Measurements from ENCODE around the gene KIFC1.
A peak's percentile ranks its signal among the peaks of the same experiment; 100 is the strongest.
"Not testable (repeated sequence)": the region's sequence is repeated elsewhere in the genome, so short reads cannot be mapped to it uniquely, and the experiment has no call there.

Gene KIFC1

DNA sequence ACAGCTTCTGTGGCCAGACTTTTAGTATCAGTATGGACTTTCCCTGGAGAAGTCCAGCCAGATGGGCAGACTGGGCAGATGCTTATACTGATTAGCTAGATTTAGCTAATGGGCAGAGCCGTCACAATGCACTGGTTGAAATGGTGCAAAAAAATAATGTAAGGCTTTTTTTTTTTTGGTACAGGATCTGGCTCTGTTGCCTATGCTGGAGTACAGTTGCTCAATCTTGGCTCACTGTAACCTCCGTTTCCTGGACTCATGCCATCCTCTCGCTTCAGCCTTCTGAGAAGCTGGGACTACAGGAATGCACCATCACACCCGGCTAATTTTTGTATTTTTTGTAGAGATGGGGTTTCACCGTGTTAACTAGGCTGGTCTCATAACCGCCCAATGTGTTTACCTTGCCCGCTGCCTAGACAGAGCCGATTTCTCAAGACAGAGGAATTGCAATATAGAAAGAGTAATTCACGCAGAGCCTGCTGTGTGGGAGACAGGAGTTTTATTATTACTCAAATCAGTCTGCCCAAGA is 16.4 kb upstream of the KIFC1 start:
- DNase-seq = peak; percentile 63 to 80 (median 75)

GRCh38 chr6:33377171-33377570 is 14.5 kb upstream of the KIFC1 start:
- no peak for DNase-seq

GRCh38 chr6:33379184-33379583 is 12.4 kb upstream of the KIFC1 start:
- not testable (repeated sequence) for DNase-seq

GRCh38 chr6:33380272-33380981 is 11.2 kb upstream of the KIFC1 start:
- no peak for DNase-seq

DNA sequence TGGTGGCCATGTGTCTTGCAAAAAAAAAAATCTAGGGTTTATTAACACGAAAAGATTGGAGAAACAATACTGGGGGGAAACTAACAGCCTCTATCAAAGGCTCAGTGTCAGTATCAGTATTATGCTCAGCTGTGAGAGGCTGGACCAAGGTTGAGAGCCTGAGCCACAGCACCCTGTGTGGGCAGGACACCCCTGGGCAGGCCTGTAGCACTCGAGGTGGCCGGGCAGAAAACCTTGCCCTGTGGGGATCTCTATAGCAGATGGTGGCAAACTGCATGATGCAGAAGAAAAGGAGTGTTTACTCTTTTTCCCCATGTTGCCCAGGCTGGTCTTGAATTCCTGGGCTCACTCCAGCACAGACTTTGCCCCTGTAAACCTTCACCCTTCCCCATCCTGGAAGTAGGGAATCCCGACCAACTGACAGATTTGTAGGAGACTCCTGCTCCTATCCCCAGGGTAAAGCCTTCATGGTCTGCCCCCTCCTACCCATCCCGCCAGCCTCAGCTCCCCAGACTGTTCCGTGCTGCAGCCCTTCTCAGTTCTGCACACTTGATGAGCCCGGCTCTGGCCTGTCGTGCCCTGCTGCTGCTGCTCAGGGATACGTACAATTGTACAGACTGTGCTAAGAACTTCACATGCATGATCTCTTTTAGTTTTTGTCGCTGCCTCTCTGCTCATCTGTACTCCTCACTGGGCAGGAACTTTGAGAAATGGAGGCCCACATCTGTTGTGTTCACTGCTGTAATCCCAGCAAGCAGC is 8.0 kb upstream of the KIFC1 start:
- no peak for DNase-seq

DNA sequence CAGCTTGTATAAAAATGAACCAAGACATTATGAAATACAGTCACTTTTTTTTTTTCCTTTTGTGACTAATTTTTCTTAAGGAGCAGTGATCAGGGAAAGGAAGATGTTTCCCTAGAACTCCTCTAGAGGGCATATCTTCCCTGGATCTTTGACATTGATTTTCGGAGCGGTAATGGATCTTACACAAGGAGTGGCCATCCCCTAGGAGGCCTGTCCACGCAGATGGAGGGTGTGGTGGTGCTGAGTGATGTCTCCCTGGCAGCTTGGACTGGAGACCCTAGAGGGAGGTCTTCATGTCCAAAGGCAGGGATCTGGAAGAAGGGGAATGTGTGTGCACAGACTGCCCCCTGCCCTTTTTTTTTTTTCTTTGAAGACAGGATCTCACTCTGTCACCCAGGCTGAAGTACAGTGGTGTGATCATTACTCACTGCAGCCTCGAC is 7.0 kb upstream of the KIFC1 start:
- DNase-seq = peak in 3 of 4 experiments; percentile 20 to 42 (median 21)

DNA sequence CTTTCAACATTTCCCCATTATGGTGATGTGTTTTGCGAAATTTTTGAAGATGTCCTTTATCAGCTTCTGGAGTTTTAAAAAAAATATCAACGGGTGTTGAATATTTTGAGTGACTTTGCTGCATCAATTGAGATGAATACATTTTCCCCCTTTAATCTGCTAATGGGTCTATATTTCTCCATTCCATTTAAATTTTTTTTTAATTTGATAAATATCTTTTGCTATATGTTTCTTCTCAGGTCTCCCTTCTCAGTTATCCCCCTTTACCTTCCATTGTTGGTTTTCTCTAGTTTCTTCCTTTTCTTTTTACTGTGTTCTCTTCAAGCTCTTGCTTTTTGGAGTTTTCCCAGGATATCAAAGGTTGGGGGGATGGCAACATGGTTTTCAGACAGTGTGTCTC is 1.4 kb upstream of the KIFC1 start:
- DNase-seq = no peak

DNA sequence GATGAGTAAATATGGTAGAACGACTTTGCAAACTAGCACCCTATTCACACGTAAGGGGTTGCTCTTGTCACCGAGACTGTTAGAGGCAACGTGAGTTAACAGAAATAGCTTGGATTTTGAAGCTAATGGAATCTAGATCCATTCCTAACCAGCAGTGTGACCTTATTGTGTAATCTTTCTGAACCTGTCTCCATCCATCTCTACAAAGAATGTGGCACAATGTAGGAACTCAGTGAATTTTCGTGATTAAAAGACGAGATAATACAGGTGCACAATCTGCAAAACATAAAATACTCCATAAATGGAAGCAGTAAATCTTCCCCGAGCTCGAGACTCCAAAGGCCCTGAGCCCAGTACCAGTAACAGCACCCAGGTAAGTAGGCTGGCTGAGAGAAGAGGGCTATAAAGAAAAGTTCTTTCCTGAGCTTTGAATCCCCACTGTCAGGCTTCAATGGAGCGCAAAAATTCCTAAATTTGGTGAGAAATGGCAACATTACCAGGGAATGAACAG is 801 bp upstream of the KIFC1 start:
- no peak for DNase-seq

- DNase-seq = peak in 3 of 4 experiments; percentile 23 to 62 (median 61)
Observed at GRCh38 chr6:33391922-33392594, 435 bp downstream of the KIFC1 start.

DNA sequence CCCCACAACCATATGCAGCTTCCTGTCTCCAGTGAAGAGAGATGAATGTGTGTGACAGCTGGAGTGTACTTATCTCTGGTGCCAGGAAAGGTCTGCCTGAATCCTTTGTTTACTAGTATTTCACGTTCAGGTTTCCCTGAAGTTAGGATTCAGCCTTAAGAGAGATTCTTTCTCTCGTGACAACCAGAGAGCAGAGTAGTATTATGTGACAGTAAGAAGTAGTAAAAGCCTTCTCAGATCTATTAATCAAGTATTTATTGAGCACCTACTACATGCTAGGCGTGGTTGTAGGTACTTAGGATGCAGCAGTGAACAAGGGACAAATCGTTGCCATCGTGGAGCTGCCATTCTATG is 949 bp downstream of the KIFC1 start:
- DNase-seq = no peak

DNA sequence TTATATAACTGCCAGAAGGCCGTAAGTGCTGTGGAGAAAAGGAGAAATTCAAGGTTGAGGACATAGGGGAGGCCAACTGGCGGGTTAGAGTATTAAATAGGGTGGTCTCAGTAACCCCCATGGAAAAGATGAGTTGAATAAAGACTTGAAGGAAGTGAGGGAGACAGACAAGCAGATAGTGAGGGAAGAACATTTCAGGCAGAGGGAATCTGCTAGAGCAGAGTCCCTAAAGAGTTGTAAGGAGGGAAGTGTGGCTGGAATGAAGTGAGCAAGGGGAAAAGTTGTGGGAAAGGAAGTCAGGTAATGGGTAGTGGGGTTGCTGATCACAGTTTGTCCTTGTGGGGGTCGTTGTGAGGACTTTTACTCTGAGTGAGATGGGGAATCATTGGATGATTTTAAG is 1.4 kb downstream of the KIFC1 start:
- DNase-seq = no peak

DNA sequence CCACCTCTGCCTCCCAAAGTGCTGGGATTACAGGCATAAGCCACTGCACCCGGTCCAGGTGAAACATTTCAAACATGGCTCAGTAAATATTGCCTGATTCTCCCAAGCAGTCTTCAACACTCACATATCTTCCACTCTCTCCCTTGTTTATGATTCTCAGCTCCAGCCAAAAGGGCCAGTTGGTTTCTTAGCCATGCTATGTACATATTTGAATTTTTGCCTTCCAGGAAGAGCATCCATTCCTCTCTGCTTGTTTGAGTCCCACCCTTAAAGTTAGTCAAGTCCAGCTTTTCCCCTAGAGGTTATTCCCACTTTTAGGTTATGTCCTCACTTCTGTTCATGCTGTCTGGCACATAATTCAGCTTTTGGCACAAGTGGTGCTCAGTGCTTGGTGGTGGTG is 5.9 kb downstream of the KIFC1 start:
- DNase-seq = no peak

DNA sequence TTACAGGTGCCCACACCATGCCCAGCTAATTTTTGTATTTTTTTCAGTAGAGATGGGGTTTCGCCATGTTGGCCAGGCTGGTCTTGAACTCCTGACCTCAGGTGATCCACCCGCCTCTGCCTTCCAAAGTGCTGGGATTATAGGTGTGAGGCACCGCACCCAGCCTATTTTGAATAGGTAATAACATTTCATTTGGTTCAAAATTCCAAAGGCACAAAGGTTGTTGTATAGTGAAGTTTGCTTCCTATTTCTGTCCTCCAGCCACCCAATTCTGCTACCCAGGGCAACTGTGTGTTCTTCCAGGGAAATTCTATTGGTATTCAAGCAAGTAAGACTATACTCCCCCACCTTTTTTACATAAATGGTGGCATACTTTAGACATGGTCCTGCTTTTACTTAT is 7.0 kb downstream of the KIFC1 start:
- DNase-seq = not testable (repeated sequence)

- not testable (repeated sequence) for DNase-seq
Observed at GRCh38 chr6:33399881-33400280, 8.3 kb downstream of the KIFC1 start.

- DNase-seq = no peak
Observed at GRCh38 chr6:33404884-33405283, 13.3 kb downstream of the KIFC1 start.

DNA sequence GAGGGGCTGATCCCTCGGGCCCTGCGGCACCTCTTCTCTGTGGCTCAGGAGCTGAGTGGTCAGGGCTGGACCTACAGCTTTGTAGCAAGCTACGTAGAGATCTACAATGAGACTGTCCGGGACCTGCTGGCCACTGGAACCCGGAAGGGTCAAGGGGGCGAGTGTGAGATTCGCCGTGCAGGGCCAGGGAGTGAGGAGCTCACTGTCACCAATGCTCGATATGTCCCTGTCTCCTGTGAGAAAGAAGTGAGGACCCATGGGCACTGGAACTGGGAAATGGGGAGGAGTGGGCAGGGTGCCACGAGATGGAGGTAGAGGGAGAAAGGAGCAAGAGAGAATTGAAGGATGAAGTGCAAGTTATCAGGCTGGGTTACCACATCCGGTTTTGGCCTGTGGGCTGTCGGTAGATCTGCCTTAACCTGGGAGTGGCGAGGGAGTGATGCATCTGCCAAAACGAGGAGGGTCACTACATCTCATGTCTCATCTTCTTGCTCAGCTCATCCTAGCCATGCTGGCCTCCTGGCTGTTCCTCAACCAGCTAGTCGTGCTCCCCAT is 13.8 kb downstream of the KIFC1 start:
- no peak for DNase-seq

DNA sequence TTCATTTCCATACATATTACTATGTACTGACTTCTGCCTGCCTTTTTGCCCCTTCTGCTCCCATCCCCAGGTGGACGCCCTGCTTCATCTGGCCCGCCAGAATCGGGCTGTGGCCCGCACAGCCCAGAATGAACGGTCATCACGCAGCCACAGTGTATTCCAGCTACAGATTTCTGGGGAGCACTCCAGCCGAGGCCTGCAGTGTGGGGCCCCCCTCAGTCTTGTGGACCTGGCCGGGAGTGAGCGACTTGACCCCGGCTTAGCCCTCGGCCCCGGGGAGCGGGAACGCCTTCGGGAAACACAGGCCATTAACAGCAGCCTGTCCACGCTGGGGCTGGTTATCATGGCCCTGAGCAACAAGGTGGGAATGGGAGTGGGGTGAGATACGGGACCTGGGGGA is 14.5 kb downstream of the KIFC1 start:
- DNase-seq = no peak

- peak; percentile 39 to 67 (median 50) for DNase-seq
Observed at GRCh38 chr6:33407132-33407718, 15.6 kb downstream of the KIFC1 start.

- peak; percentile 98 to 100 (median 99) for DNase-seq
Observed at GRCh38 chr6:33410050-33410710, 18.6 kb downstream of the KIFC1 start.

- DNase-seq = peak in 3 of 4 experiments; percentile 29 to 83 (median 82)
Observed at GRCh38 chr6:33410711-33411631, 19.3 kb downstream of the KIFC1 start, which contains the start of gene PHF1. TSS of gene PHF1 (plus strand) at chr6:33411014. CDS start at chr6:33412264, 1,250 bp downstream.

- no peak for DNase-seq
Observed at GRCh38 chr6:33411632-33412005, 20.0 kb downstream of the KIFC1 start.

All from suppressor macrophage (primary cell).